Dermis blood vessel endothelial cell (primary cell): ENCODE results near the gene SPTSSA. TPM values are rescaled to one million over a fixed set of nuclear protein-coding genes. Genes with fewer than 3 reads are reported as not detected.
"Not testable (repeated sequence)": the region's sequence is repeated elsewhere in the genome, so short reads cannot be mapped to it uniquely, and the experiment has no call there.

ENCODE experiments used
- DNase-seq: peaks from one replicate; pipeline ENCODE4 v3.0.0; 2010
- total RNA-seq: library from RNA; depleted of rRNA; stranded (reverse); fragments of >200 nt; gene quantifications from 2 replicates; pipeline ENCODE4 v1.2.3, GENCODE V29; 2014

Gene SPTSSA, protein sequence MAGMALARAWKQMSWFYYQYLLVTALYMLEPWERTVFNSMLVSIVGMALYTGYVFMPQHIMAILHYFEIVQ
- 16.8 and 20.8 TPM in 2 replicates for total RNA-seq

DNA sequence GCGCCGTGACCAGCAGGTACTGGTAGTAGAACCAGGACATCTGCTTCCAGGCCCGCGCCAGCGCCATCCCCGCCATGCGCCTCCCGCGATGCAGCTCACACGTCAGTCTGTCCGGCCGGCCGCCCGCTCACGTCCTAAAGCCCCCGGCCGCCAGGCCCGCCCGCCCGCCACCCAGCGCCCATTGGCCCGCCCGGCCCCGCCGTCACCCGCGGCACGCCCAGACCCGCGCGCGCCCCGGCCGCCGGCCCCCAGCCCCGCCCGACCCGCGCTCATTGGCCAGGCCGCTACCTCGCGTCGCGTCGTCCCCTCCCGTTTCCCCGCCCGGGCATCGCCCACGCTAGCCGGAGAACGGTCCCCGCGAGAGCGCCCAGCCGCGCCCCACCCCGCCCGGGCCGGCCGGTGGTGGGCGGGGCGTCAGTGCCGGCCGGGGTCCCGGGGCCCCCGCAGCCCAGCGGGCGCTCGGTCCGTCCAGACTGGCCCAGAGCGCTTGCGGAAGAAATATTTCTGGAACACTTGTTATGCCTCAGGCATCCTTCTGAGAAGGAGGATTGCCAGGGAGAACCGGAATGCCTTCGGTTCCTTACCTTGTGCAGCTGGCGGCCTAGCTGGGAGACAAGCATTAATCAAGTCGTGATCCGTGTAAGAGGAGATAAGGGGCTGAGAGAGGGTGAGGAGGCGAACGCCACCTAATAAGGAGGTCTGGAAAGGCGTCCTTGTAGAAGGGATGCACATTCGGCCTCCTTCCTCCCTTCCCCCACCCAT is at the start of gene SPTSSA:
Gene SPTSSA, minus strand, starts transcription at position 109 of the 762 bp plus-strand sequence. Its CDS starts 33 bp downstream, at position 76.
- peak; percentile 94 for DNase-seq

DNA sequence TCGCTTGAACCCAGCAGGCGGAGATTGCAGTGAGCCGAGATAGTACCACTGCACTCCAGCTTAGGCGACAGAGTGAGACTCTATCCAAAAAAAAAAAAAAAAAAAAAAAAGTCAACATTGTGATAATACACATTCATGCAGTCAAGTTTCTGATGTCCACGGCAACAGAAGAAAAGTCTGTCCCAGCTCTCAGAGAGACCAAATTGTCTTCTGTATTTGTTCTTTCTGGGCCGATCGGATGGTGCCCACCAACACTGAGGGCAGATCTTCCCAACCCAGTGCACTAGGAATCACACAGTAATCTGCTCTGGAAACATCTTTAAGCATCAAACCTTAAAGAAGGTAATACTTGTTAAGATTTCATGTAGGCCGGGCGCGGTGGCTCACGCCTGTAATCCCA is 45.8 kb upstream of the SPTSSA start:
- DNase-seq, result no peak

DNA sequence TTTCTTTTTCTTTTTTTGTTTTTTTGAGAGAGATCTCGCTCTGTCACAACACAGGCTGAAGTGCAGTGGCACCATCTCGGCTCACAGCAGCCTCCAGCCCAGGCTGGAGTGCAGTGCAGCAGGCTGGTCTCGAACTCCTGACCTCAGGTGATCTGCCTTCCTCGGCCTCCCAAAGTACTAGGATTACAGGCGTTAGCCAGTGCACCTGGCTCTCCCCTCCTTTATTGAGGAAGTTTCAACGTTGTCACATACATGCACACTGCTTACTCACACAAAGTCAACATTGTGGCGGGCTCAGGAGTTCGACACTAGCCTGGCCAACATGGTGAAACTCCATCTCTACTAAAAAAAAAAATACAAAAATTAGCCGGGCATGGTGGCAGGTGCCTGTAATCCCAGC is 45.4 kb upstream of the SPTSSA start:
- no peak for DNase-seq

DNA sequence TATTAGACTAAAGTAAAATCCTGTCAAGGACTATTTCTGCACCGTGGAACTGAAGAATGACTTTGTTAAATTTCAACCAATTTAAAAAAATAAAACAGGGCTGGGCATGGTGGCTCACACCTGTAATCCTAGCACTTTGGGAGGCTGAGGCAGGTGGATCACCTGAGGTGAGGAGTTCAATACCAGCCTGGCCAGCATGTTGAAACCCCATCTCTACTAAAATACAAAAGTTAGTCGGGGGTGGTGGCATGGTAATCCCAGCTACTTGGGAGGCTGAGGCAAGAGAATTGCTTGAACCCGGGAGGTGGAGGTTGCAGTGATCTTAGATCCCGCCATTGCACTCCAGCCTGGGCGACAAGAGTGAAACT is 43.1 kb upstream of the SPTSSA start:
- not testable (repeated sequence) for DNase-seq

DNA sequence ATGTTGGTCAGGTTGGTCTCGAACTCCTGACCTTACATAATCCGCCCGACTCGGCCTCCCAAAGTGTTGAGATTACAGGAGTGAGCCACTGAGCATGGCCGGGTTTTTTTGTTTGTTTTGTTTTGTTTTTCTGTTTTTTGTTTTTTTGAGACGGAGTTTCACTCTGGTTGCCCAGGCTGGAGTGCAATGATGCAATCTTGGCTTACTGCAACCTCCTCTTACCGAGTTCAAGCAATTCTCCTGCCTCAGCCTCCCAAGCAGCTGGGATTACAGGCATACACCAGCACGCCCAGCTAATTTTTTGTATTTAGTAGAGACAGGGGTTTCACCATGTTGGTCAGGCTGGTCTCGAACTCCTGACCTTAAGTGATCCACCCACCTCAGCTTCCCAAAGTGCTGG is 42.0 kb upstream of the SPTSSA start:
- DNase-seq, result not testable (repeated sequence)

DNA sequence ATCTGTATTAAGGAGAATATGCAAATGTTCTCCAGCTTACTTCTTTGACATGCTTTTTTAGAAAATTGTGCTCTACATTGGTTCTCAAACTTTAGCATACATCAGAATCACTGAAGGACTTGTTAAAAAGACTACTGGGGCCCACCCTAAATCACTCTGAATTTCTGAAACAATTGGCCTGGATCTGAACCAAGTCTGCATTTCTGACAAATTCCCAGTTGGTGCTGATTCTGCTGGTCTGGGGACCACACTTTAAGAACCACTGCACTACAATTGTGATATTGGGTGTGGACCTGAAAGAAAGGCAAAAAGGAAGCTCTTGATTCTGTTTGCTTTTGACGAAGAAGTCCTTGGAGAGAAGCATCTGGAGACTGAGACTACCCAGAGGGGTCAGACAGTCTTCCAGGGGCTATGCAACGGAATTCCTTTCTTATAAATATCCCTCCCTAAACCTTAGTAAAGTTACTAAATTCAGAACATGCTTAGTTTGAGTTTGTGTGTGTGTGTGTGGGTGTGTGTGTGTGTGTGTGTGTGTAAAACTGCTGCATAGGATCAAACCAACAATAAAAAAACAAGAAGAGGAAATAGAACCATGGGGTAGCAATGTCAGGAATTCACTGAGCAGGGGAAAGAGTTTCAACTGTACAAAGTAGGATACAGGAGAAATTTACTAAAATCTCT is 40.6 kb upstream of the SPTSSA start:
- peak; percentile 58 for DNase-seq

DNA sequence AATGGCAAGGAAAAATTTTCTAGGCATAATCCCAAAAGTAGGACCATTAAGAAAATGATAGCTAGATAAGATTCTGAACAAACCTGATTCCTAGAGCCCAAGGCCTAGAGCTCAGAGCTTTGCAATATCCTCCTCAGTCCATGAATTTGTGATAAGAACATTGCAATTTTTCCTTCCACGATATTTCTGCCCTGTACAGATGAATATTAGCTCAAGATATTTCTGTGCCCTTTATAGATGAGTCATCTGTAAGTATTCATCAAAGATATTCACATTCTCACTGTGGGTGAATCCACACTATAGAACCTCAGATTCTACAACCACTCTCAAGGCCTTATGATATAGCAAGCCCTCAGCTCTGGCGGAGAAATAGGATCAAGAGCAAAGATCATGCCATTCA is 40.0 kb upstream of the SPTSSA start:
- peak; percentile 7 for DNase-seq

DNA sequence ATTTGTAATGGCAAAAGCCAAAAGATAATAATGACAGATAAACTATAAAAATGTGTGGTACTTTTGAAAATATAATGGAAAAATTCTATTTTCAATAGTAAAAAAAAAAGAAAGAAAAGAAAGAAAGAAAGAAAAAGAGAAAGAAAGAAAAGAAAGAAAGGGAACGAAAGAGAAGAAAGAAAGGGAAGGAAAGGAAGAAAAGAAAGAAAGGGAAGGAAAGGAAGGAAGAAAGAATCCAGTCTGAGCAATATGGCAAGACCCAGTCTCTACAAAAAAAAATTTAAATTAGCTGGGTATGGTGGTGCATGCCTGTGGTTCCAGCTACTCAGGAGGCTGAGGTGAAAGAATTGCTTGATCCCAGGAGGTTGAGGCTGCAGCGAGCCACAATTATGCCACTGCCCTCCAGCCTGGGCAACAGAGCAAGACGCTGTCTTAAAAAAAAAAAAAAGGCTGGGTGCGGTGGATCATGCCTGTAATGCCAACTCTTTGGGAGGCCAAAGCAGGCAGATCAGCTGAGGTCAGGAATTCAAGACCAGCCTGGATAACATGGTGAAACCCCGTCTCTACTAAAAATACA is 39.1 kb upstream of the SPTSSA start:
- no peak for DNase-seq

DNA sequence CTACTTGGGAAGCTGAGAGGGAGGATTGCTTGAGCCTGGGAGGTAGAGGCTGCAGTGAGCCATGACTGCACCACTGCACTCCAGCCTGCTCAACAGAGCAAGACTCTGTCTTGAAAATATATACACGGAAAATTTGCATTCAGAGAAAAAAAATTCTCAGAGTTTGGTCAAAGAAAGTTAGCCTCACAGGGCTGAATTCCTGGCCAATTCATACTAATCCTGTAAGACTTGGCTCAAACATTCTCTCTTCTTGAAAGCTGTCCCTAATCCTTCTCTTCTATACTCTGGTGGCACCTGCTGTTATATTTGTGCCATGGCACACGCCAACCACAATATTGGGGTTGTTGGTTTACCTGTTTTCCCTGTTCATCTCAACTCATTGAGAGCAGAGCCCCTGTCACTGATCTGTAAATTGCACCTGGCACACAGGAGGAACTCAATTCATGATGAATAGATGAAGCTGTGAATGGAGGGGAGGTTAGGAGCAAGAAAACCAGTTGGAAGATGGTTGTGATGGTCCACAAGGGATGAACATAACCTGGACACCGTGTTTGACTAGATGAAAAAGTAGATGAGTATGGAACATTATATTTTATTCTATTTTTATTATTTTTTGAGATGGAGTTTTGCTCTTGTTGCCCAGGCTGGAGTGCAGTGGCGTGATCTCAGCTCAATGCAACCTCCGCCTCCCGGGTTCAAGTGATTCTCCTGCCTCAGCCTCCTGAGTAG is 36.8 kb upstream of the SPTSSA start:
- peak; percentile 25 for DNase-seq

DNA sequence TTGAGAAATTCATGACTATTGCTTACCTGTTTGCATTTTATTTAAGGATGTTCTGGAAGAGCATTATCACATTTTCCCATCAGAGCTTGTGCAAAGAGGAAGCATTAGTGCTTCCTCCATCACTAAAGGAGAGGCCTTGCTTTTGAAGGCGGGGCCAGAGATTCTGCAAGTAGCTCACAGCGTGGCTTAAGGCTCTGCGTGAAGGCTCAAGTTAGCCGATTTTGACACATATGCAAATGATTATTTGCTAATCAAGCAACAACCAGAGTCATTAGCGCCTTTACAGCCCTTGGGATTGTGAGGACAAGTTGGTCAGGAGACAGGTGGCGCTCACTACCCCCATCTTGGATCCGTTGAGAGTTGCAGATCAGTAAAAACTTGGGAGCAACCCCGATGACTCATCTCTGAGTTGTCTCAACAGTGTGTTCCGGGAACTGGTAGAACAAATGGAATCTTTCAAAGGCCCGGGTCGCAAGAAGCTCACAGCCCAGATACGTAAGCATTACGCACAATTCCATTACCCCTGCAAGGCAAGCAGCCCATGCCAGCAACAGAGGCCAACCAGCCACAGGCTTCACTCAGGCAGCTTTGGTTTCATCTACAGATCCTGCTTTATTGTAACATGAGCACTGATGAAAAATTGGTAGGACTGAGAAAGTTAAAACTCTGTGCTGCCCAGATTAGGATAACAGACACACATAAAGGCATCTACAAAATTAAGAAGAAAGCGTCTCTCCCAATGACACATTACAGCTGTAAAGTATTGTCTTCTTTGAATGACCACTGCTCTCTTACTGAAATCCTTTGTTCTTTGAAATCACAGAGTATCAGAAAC is 34.9 kb upstream of the SPTSSA start:
- peak; percentile 93 for DNase-seq

DNA sequence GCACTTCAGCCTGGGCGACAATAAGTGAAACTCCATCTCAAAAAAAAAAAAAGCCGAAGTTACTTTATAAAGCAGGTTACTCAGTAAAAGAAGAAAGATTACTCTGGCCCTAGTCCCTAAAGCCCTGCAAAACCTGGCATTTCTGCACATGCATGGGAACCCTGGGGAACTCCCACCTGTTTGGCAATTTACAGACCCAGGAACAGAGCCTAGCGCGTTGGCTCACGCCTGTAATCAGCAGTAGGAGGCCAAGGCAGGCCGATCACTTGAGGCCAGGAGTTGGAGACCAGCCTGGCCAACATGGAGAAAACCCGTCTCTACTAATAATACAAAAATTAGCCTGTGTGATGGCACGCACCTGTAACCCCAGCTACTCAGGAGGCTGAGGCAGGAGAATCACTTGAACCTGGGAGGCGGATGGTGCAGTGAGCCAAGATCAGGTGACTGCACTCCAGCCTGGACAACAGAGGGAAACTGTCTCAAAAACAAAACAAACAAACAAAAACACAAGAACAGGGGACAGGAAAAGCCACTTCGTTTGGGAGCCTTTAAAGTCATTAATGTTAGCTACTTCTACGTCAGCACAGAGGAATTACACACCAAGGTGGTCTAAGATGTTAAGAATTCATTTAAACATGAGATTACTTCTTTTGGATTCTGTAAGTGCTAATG is 34.1 kb upstream of the SPTSSA start:
- no peak for DNase-seq

DNA sequence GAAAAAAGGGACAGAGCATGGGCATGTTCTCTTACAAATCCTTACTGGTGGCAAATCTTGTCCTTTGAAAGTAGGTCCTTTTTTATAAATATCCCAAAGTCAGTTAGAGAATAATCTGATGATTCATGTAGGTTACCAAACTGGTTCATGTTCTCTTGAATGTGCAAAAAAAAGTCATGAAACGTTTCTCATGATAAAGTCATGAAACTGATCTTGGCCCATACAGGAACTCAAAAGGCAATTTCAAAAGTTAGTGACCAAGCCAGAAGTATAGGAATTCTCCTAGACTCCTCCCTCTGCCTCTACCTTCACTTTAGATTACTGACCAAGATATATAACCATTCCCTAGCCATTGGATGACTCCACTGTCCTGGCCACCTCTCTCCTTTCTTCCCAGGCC is 27.3 kb upstream of the SPTSSA start:
- DNase-seq, result no peak

DNA sequence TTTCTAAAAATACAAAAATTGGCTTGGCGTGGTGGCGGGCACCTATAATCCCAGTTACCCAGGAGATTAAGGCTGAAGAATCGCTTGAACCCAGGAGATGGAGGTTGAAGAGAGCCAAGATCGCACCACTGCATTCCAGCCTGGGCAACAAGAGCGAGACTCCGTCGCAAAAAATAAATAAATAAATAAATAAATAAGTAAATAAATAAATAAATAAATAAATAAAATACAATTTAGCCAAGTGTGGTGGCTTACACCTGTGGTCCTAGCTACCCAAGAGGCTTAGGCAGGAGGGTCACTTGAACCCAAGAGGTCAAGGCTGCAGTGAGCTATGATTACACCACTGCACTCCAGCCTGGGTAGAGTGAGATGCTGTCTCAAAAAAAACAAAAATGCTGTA is 26.5 kb upstream of the SPTSSA start:
- no peak for DNase-seq

DNA sequence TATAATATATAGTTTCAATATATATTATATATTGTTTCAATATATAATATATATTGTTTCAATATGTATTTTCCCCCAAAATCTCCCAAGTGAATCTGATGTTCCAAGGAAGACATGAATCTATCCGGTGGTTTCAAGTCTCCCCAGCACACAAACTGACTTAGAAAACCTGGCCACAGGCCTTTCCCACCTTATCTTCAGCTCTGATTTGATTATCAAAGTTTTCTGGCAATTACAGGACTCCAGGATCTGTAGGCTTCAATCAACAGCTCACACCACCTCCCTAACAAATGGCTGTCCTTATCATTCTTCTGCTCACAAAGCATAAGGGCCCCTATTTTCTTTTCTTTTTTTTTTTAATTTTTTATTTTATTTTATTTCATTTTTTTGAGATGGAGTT is 22.7 kb upstream of the SPTSSA start:
- no peak for DNase-seq

DNA sequence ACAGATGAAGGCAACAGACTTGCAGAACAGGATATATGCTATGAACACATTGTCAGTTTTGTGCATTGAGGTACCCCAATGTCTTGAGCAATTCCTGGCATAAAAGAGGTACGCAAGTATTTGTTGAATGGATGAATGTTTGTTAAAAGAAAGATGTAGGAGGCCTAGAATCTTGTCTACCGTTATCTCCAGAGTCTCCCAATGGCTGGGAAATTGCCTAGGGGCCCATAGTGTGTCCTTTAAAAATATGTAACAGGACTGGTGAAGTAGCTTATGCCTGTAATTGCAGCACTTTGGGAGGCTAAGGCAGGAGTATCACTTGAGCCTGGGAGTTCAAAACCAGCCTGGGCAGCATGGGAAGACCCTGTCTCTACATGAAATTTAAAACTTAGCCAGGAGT is 20.4 kb upstream of the SPTSSA start:
- no peak for DNase-seq

DNA sequence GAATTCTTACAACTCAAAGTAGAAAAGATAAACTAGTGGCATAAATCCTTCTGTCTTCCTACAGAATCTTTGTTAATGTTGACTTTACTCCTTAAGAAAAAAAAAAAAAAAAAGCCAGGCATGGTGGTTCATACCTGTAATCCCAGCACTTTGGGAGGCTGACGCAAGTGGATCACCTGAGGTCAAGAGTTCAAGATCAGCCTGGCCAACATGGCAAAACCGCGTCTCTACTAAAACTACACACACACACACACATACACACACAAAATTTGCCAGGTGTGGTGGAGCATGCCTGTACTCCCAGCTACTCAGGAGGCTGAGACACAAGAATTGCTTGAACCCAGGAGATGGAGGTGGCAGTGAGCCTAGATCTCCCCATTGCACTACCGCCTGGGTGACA is 17.7 kb upstream of the SPTSSA start:
- no peak for DNase-seq

DNA sequence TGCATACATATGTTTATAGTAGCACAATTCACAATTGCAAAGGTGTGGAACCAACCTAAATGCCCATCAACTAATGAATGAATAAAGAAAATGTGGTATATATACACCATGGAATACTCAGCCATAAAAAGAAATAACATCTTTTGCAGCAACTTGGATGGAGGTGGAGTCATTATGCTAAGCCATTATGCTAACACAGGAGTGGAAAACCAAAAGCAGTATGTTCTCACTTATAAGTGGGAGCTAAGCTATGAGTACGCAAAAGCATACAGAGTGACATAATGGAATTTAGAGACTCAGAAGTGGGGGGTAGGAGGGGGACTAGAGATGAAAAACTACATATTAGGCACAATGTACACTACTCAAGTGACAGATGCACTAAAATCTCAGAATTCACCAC is 16.2 kb upstream of the SPTSSA start:
- DNase-seq, result no peak

DNA sequence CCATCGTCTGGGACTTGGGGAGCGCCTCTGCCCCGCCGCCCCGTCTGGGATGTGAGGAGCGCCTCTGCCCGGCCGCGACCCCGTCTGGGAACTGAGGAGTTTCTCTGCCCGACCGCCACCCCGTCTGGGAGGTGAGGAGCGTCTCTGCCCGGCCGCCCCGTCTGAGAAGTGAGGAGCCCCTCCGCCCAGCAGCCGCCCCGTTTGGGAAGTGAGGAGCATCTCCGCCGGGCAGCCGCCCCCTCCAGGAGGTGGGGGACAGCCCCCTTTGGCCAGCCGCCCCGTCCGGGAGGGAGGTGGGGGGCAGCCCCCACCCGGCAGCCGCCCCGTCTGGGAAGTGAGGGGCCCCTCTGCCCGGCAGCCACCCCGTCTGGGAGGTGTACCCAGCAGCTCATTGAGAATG is 14.0 kb upstream of the SPTSSA start:
- not testable (repeated sequence) for DNase-seq

DNA sequence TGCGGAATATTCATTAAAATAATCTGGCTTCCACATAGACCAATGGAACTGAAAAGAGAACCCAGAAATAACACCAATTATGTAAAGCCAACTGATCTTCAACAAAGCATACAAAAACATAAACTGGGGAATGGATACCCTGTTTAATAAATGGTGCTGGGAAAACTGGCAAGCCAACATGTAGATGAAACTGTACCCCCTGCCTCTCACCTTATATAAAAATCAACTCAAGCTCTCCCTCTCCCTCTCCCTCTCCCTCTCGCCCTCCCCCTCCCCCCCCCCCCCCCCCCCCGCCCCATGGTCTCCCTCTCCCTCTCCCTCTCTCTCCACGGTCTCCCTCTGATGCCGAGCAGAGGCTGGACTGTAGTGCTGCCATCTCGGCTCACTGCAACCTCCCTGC is 13.1 kb upstream of the SPTSSA start:
- no peak for DNase-seq

DNA sequence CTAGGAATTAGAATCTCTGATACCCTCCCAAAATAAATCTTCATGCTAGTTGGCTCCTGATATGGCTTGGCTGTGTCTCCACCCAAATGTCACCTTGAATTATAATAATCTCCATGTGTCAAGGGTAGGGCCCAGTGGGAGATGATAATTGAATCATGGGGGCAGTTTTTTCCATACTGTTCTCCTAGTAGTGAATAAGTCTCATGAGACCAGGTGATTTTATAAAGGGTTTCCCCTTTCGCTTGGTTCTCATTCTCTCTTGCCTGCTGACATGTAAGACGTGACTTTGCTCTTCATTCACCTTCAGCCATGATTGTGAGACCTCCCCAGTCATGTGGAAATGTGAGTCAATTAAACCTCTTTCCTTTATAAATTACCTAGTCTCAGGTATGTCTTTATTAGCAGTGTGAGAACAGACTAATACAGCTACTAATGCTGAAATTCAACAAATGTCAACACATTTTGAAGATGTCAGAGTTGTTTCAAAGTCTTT is 12.2 kb upstream of the SPTSSA start:
- DNase-seq, result no peak

DNA sequence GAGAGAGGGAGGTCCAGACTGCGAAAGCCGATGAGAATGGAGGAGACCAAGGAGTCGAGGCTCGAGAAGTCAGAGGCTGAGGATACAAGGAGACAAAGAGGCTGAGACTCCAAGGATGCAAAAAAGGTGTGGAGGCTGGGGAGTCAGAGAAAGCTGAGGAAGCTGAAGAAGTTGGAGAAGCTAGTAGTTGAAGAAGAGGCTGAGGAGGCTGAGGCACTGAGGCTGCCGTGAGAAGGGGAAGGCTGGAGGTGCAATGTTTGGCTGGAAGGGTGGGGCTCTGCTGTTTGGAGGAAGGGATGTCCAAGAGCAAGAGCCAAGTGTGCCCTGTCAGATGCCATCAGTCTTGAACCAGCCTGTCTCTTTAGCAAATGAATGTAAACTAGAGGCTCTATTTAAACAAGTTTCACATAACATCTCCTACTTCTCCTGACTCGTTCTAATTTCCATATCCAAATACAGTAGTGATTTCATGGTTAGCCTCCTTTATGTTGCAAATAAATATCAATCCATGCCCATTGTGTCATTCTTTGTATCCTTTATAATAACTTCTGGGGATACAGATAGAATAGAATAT is 10.8 kb upstream of the SPTSSA start:
- no peak for DNase-seq
